PC-3 (cell line): Measurements from ENCODE around the gene MYO5B. TPM values are rescaled to one million over a fixed set of nuclear protein-coding genes. Genes with fewer than 3 reads are reported as not detected.

Source experiments
- ATAC-seq: fragments of 200-7000 bp; cut with Tn5 transposase; 2 replicates; pipeline ENCODE4 v1.9.1; 2020; ENCODE audit warnings: mild to moderate bottlenecking, moderate library complexity
- BruUV-seq: library from RNA; stranded (reverse); fragments of 400-500 nt; replicated peaks from 2 replicates; lab custom pipeline; 2021; lab: Mats Ljungman, UMichigan
- CTCF ChIA-PET: fragments of 300-600 bp; sonication (Branson Sonifier 250); formaldehyde crosslinking; loops from one replicate; lab custom pipeline; 2022; ENCODE audit warnings: antibody characterized with exemption; lab: Charles Lee
- POLR2A ChIA-PET: fragments of 300-600 bp; sonication (Branson Sonifier 250); formaldehyde crosslinking; loops from one replicate; lab custom pipeline; 2022; ENCODE audit warnings: antibody characterized with exemption; ENCODE audit not compliant: unreplicated experiment; lab: Charles Lee
- DNase-seq: peaks from one replicate; pipeline ENCODE4 v3.0.0-alpha.2; 2015
- H2AFZ ChIP-seq: fragments of 300-600 bp; sonication (generic); 2 replicates; pipeline ENCODE4 v1.6.0; 2016; ENCODE audit warnings: antibody characterized with exemption, low read length
- H3F3A ChIP-seq: fragments of 300-600 bp; sonication (generic); one replicate; pipeline ENCODE4 v1.6.0; 2017; ENCODE audit warnings: antibody characterized with exemption, low read length, control low read depth, mild to moderate bottlenecking; ENCODE audit not compliant: unreplicated experiment
- H3K27ac ChIP-seq: fragments of 300-600 bp; sonication (generic); 2 replicates; pipeline ENCODE4 v1.5.1; 2016; ENCODE audit warnings: mild to moderate bottlenecking, low read length
- H3K27me3 ChIP-seq: fragments of 300-600 bp; sonication (generic); 2 replicates; pipeline ENCODE4 v1.6.1; 2016; ENCODE audit warnings: low read length, mixed read lengths
- H3K36me3 ChIP-seq: fragments of 300-600 bp; sonication (generic); 2 replicates; pipeline ENCODE4 v1.6.1; 2016; ENCODE audit warnings: low read depth, mixed run types, low read length, mixed read lengths
- H3K4me1 ChIP-seq: fragments of 300-600 bp; sonication (generic); 2 replicates; pipeline ENCODE4 v1.5.1; 2016; ENCODE audit warnings: low read length; ENCODE audit not compliant: insufficient read depth
- H3K4me2 ChIP-seq: fragments of 300-600 bp; sonication (generic); 2 replicates; pipeline ENCODE4 v1.6.0; 2016; ENCODE audit warnings: low read length
- H3K4me3 ChIP-seq: fragments of 300-600 bp; sonication (generic); 2 replicates; pipeline ENCODE4 v1.5.1; 2016; ENCODE audit warnings: mild to moderate bottlenecking, low read length, mixed read lengths
- H3K79me2 ChIP-seq: fragments of 300-600 bp; sonication (generic); 2 replicates; pipeline ENCODE4 v1.6.1; 2017; ENCODE audit warnings: low read length, mixed read lengths
- H3K9ac ChIP-seq: fragments of 300-600 bp; sonication (generic); 2 replicates; pipeline ENCODE4 v1.6.0; 2016; ENCODE audit warnings: mild to moderate bottlenecking, low read length
- H3K9me2 ChIP-seq: fragments of 300-600 bp; sonication (generic); replicated peaks from 2 replicates; pipeline ENCODE4 v1.6.1; 2016; ENCODE audit warnings: mixed run types, low read length, mixed read lengths
- H3K9me3 ChIP-seq: fragments of 300-600 bp; sonication (generic); 2 replicates; pipeline ENCODE4 v1.6.1; 2016; ENCODE audit warnings: low read length, mixed read lengths
- H4K20me1 ChIP-seq: fragments of 300-600 bp; sonication (generic); 2 replicates; pipeline ENCODE4 v1.6.1; 2016; ENCODE audit warnings: low read length, mixed read lengths
- CTCF ChIP-seq: fragments of 300-600 bp; sonication (generic); conservative IDR thresholded peaks from 2 replicates; pipeline ENCODE4 v1.5.1; 2017; ENCODE audit warnings: antibody characterized with exemption, low read depth, mild to moderate bottlenecking, low read length
- EZH2 ChIP-seq: fragments of 300-600 bp; sonication (generic); IDR thresholded peaks from one replicate; pipeline ENCODE4 v1.6.1; 2017; ENCODE audit warnings: antibody characterized with exemption, mild to moderate bottlenecking, low read length; ENCODE audit not compliant: unreplicated experiment
- EZH2phosphoT487 ChIP-seq: fragments of 300-600 bp; sonication (generic); IDR thresholded peaks from 2 replicates; pipeline ENCODE4 v1.6.1; 2018; ENCODE audit warnings: mild to moderate bottlenecking, antibody characterized with exemption, low read length, borderline replicate concordance
- intact Hi-C: fragments of 100-400 bp; cut with micrococcal nuclease; formaldehyde crosslinking; loops from 2 replicates; pipeline ENCODE4 v1.9.0; 2023
- total RNA-seq: library from RNA; depleted of rRNA; stranded (reverse); fragments of >200 nt; gene quantifications from 2 replicates; pipeline ENCODE4 v1.2.3, GENCODE V29; 2014

MYO5B gene
- total RNA-seq, 1 experiment from 2014 or later = 10.7 TPM

- H3K4me1 ChIP-seq = 0 out of 2 replicates have a peak, but pooled peaks cover under 1% of the 10 kb centered on the region
- H2AFZ ChIP-seq = no peak overlapping the region
- no peak overlapping the region for H3K4me2 ChIP-seq
- no peaks in the 10 kb centered on the region for H3K27me3 ChIP-seq
- no peaks in the 10 kb centered on the region for H3F3A ChIP-seq
- no peaks in the 10 kb centered on the region for H3K79me2 ChIP-seq
- no peak overlapping the region for H3K27ac ChIP-seq
- H3K9ac ChIP-seq = no peak overlapping the region
- H3K9me3 ChIP-seq = no peaks in the 10 kb centered on the region
- BruUV-seq = no TSS peak
- intact Hi-C loops = no loop called here
- CTCF ChIA-PET = no interaction called here
- H3K9me2 ChIP-seq = no peaks in the 10 kb centered on the region
- no peaks in the 10 kb centered on the region for H3K36me3 ChIP-seq
- TF ChIP-seq CTCF (no peak), EZH2 (no peak), EZH2phosphoT487 (no peak)
- ATAC-seq (no peak), DNase-seq (no peak)
- no peaks in the 10 kb centered on the region for H4K20me1 ChIP-seq
- POLR2A ChIA-PET = no interaction called here
- no peak overlapping the region for H3K4me3 ChIP-seq
These were observed 103.3 kb downstream of the MYO5B start for GRCh38 chr18:50091509-50092244.

GRCh38 chr18:50090370-50091312 is 104.3 kb downstream of the MYO5B start:
- no peaks in the 10 kb centered on the region for H4K20me1 ChIP-seq
- H3K27me3 ChIP-seq = no peaks in the 10 kb centered on the region
- TF ChIP-seq CTCF (no peak), EZH2 (no peak), EZH2phosphoT487 (no peak)
- ChIA-PET POLR2A (no interaction called here), CTCF (no interaction called here)
- H3K9ac ChIP-seq = no peak overlapping the region
- no peak for DNase-seq
- no TSS peak for BruUV-seq
- H2AFZ ChIP-seq = no peak overlapping the region
- no peaks in the 10 kb centered on the region for H3K36me3 ChIP-seq
- no peaks in the 10 kb centered on the region for H3K9me2 ChIP-seq
- H3K79me2 ChIP-seq = no peaks in the 10 kb centered on the region
- intact Hi-C loops = no loop called here
- no peak for ATAC-seq
- H3K27ac ChIP-seq = no peak overlapping the region
- no peaks in the 10 kb centered on the region for H3K4me1 ChIP-seq
- no peak overlapping the region for H3K4me2 ChIP-seq
- no peaks in the 10 kb centered on the region for H3K9me3 ChIP-seq
- no peaks in the 10 kb centered on the region for H3F3A ChIP-seq
- no peak overlapping the region for H3K4me3 ChIP-seq
